A673 (cell line): ENCODE results near the gene ZNRF4. TPM values are rescaled to one million over a fixed set of nuclear protein-coding genes. Genes with fewer than 3 reads are reported as not detected.
"Not testable (repeated sequence)": the region's sequence is repeated elsewhere in the genome, so short reads cannot be mapped to it uniquely, and the experiment has no call there.

ENCODE experiments used
- Bru-seq: library from RNA; stranded (reverse); fragments of 400-500 nt; gene quantifications from one replicate; lab custom pipeline; 2021; lab: Mats Ljungman, UMichigan
- BruChase-seq, 2 experiments: library from RNA; stranded (reverse); fragments of 400-500 nt; gene quantifications; one replicate each; lab custom pipeline; 2021; lab: Mats Ljungman, UMichigan
- BruUV-seq: library from RNA; stranded (reverse); fragments of 400-500 nt; replicated peaks from 2 replicates; lab custom pipeline; 2021; lab: Mats Ljungman, UMichigan
- CTCF ChIA-PET: fragments of 300-600 bp; sonication (Branson Sonifier 250); formaldehyde crosslinking; loops from one replicate; lab custom pipeline; 2022; ENCODE audit warnings: antibody characterized with exemption; lab: Charles Lee
- POLR2A ChIA-PET: fragments of 300-600 bp; sonication (Branson Sonifier 250); formaldehyde crosslinking; loops from one replicate; lab custom pipeline; 2022; ENCODE audit warnings: antibody characterized with exemption; ENCODE audit not compliant: low non-redundant PET; lab: Charles Lee
- DNase-seq: peaks from one replicate; pipeline ENCODE4 v3.0.0-alpha.2; 2015; ENCODE audit warnings: low spot score
- H3K27ac ChIP-seq: fragments of 200-600 bp; sonication (generic); 2 replicates; pipeline ENCODE4 v1.5.1; 2016; ENCODE audit warnings: mixed run types, low read depth, mild to moderate bottlenecking, mixed read lengths, antibody characterized with exemption, low read length; ENCODE audit not compliant: poor library complexity, severe bottlenecking
- H3K27me3 ChIP-seq: fragments of 200-600 bp; sonication (generic); replicated peaks from 2 replicates; pipeline ENCODE4 v1.6.1; 2017; ENCODE audit warnings: mixed run types, low read depth, mild to moderate bottlenecking, mixed read lengths, antibody characterized with exemption, low read length; ENCODE audit not compliant: insufficient read depth, poor library complexity
- H3K36me3 ChIP-seq: fragments of 200-600 bp; sonication (generic); 2 replicates; pipeline ENCODE4 v1.6.1; 2016; ENCODE audit warnings: mixed run types, mild to moderate bottlenecking, mixed read lengths, antibody characterized with exemption, low read length; ENCODE audit not compliant: insufficient read depth, poor library complexity, severe bottlenecking
- H3K4me1 ChIP-seq: fragments of 200-600 bp; sonication (generic); 2 replicates; pipeline ENCODE4 v1.6.1; 2017; ENCODE audit warnings: mixed run types, mild to moderate bottlenecking, mixed read lengths, antibody characterized with exemption, low read length; ENCODE audit not compliant: insufficient read depth, poor library complexity, severe bottlenecking
- H3K4me3 ChIP-seq: fragments of 200-600 bp; sonication (generic); 2 replicates; pipeline ENCODE4 v1.5.1; 2016; ENCODE audit warnings: low read depth, mixed run types, mild to moderate bottlenecking, mixed read lengths, low read length; ENCODE audit not compliant: poor library complexity, severe bottlenecking
- H3K9me3 ChIP-seq: fragments of 200-600 bp; sonication (generic); 2 replicates; pipeline ENCODE4 v1.6.1; 2016; ENCODE audit warnings: mixed run types, low read depth, mild to moderate bottlenecking, mixed read lengths, antibody characterized with exemption, low read length; ENCODE audit not compliant: poor library complexity, severe bottlenecking
- CTCF ChIP-seq: fragments of 300-800, 200-600 bp; sonication (generic); conservative IDR thresholded peaks from 2 replicates; pipeline ENCODE4 v1.5.1; 2017; ENCODE audit warnings: low read depth, mild to moderate bottlenecking, antibody characterized with exemption, low read length, moderate library complexity, mixed read lengths
- EZH2 ChIP-seq: fragments of 200-600 bp; sonication (generic); IDR thresholded peaks from 2 replicates; pipeline ENCODE4 v1.6.1; 2017; ENCODE audit warnings: borderline replicate concordance, low read depth, mild to moderate bottlenecking, mixed read lengths, antibody characterized with exemption, low read length; ENCODE audit not compliant: poor library complexity, severe bottlenecking
- intact Hi-C: fragments of 100-400 bp; cut with micrococcal nuclease; formaldehyde crosslinking; loops from one replicate; pipeline ENCODE4 v1.10.0; 2022; ENCODE audit not compliant: unreplicated experiment
- long read RNA-seq: library from polyadenylated mRNA; stranded (forward); transcript quantifications from one replicate; pipeline ENCODE4 v2.0.0, GENCODE V29; 2022
- total RNA-seq: library from RNA; stranded (reverse); gene quantifications from 2 replicates; pipeline ENCODE4 v1.2.3, GENCODE V29; 2021

ZNRF4 gene, protein sequence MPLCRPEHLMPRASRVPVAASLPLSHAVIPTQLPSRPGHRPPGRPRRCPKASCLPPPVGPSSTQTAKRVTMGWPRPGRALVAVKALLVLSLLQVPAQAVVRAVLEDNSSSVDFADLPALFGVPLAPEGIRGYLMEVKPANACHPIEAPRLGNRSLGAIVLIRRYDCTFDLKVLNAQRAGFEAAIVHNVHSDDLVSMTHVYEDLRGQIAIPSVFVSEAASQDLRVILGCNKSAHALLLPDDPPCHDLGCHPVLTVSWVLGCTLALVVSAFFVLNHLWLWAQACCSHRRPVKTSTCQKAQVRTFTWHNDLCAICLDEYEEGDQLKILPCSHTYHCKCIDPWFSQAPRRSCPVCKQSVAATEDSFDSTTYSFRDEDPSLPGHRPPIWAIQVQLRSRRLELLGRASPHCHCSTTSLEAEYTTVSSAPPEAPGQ
- total RNA-seq: not detected in 2 replicates
- Bru-seq, nascent RNA: not detected
- not detected for BruChase-seq, experiment 1, labeled RNA remaining after a 2-hour chase
- BruChase-seq, experiment 2, labeled RNA remaining after a 6-hour chase: not detected
- long read RNA-seq: 0 reads

DNA sequence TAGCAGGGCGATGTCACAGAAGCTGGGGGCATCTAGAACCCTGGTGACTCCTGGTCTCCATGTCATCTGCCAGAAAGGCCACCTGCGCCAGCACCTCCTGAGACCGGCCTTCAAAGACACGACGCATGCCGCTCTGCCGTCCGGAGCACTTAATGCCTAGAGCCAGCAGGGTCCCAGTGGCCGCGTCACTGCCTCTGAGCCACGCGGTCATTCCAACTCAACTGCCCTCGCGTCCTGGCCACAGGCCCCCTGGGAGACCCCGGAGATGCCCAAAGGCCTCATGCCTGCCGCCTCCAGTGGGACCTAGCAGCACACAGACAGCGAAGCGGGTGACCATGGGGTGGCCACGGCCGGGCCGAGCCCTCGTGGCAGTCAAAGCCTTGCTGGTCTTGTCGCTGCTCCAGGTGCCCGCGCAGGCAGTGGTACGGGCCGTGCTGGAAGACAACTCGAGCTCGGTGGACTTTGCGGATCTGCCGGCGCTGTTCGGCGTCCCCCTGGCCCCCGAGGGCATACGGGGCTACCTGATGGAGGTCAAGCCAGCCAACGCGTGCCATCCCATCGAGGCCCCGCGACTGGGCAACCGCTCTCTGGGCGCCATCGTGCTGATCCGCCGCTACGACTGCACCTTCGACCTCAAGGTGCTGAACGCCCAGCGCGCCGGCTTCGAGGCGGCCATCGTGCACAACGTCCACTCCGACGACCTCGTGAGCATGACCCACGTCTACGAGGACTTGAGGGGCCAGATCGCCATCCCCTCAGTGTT lies at the start of gene ZNRF4:
Gene ZNRF4 (plus strand): TSS at position 51 of the 763 bp plus-strand sequence. CDS start 75 bp downstream, at position 126.
- TF ChIP-seq CTCF: no peak
- H3K4me3 ChIP-seq: no peak within 1 kb of the TSS
- no peaks in the 10 kb centered on the region for H3K27me3 ChIP-seq
- ChIA-PET CTCF (no interaction called here), POLR2A (no interaction called here)
- intact Hi-C loops: no loop called here
- no peak within 1 kb of the TSS for H3K27ac ChIP-seq
- no peak for DNase-seq
- no peaks in the 10 kb centered on the region for H3K36me3 ChIP-seq
- H3K9me3 ChIP-seq: no peaks in the 10 kb centered on the region
- no TSS peak for BruUV-seq
- H3K4me1 ChIP-seq: no peaks in the 10 kb centered on the region

DNA sequence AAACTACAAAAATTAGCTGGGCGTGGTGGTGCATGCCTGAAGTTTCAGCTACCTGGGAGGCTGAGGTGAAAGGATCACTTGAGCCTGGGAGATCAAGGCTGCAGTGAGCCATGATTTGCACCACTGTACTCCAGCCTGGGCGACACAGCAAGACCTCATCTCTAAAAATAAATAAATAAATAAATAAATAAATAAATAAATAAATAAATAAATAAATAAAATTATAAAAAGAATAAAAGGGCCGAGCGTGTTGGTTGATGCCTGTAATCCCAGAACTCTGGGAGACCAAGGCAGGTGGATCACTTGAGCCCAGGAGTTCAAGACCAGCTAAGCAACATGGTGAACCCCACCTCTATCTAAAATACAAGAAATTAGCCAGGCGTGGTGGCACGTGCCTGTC lies 49.0 kb upstream of the ZNRF4 start:
- H3K27ac ChIP-seq, DNase-seq, intact Hi-C loops, CTCF ChIA-PET, BruUV-seq, H3K27me3 ChIP-seq, H3K36me3 ChIP-seq, H3K4me1 ChIP-seq, H3K9me3 ChIP-seq, POLR2A ChIA-PET, H3K4me3 ChIP-seq: not testable (repeated sequence)

DNA sequence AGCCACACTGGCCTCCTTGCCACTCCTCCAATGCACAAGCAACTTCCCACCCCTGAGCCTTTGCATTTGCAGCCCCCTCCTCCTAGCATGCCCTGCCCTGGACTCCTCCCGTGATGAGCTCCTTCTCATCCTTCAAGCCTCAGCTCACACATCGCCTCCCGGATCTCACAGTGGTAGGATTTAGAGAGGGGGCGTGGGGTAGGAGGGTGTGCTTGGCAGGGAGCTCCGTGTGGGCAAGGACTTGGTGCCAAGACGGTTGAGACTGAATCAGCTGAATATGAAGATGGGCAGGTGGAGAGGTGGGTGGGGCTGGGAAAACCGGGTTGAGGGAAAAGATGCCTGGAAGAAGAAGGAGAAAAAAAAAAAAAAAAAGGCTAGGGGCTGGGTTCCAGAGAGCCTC lies 48.4 kb upstream of the ZNRF4 start:
- intact Hi-C loops: no loop called here

More for the DNA sequence above, 48.4 kb upstream of the ZNRF4 start:
- no peak for DNase-seq
- no peak overlapping the region for H3K27ac ChIP-seq
- TF ChIP-seq EZH2 (no peak), CTCF (no peak)
- no peaks in the 10 kb centered on the region for H3K36me3 ChIP-seq
- CTCF ChIA-PET: no interaction called here
- POLR2A ChIA-PET: no interaction called here
- H3K4me3 ChIP-seq: no peak overlapping the region
- H3K9me3 ChIP-seq: no peaks in the 10 kb centered on the region
- no peaks in the 10 kb centered on the region for H3K4me1 ChIP-seq
- no peaks in the 10 kb centered on the region for H3K27me3 ChIP-seq
- no TSS peak for BruUV-seq
